Frontal cortex (tissue), 4 donors: ENCODE results near the gene JAKMIP2. TPM values are rescaled to one million over a fixed set of nuclear protein-coding genes. Genes with fewer than 3 reads are reported as not detected.

Source experiments
- DNase-seq, 2 donors: peaks; one replicate each; pipeline ENCODE4 v3.0.0; 2012; ENCODE audit warnings: low spot score in 2 of 2
- FAIRE-seq: peaks from 2 replicates; lab custom pipeline; 2012; peaks lifted over from hg19 to GRCh38; lab: Jason Lieb, UNC
- total RNA-seq: library from RNA; depleted of rRNA; stranded (reverse); fragments of >200 nt; gene quantifications from one replicate; pipeline ENCODE4 v1.2.3, GENCODE V29; 2014
- donor health status: control.
- donor health status: control.
- donor health status: control.

The JAKMIP2 gene
- total RNA-seq, 1 donor from 2014 or later: 56.3 TPM

GRCh38 chr5:147538236-147538635 lies 244.3 kb downstream of the JAKMIP2 start:
- FAIRE-seq (no peak), DNase-seq (no peak)

Other genes with a start within 250 kb of the JAKMIP2 start
- not detected for gene SPINK1, start 48.9 kb upstream of the JAKMIP2 start, total RNA-seq
- gene SCGB3A2, start 96.0 kb upstream of the JAKMIP2 start, total RNA-seq: not detected
- gene C5orf46, start 123.8 kb upstream of the JAKMIP2 start, total RNA-seq: not detected